H1 (cell line): ENCODE data around the gene CTDNEP1. TPM values are rescaled to one million over a fixed set of nuclear protein-coding genes. Genes with fewer than 3 reads are reported as not detected.

ENCODE experiments used
- CTCF ChIA-PET: fragments of 300-600 bp; sonication (Branson Sonifier 250); formaldehyde crosslinking; loops from one replicate; lab custom pipeline; 2021; ENCODE audit not compliant: partially characterized antibody; lab: Charles Lee
- POLR2A ChIA-PET: fragments of 300-600 bp; sonication (Branson Sonifier 250); formaldehyde crosslinking; loops from one replicate; lab custom pipeline; 2021; ENCODE audit warnings: inconsistent platforms; ENCODE audit not compliant: partially characterized antibody; lab: Charles Lee
- DNase-seq, 2 experiments: peaks; one replicate each; pipeline versions ENCODE4 v3.0.0 to v3.0.0-alpha.2; 2010 to 2022; ENCODE audit warnings: low spot score in 2 of 2, low read depth in 1 of 2, mixed read lengths in 1 of 2
- FAIRE-seq: peaks from 2 replicates; lab custom pipeline; 2011; peaks lifted over from hg19 to GRCh38; lab: Jason Lieb, UNC
- H2AFZ ChIP-seq: 2 replicates; pipeline ENCODE4 v1.8.1; 2012; ENCODE audit warnings: low read length, inconsistent platforms
- H2AK5ac ChIP-seq: 2 replicates; pipeline ENCODE4 v1.6.1; 2013; ENCODE audit warnings: low read depth, low read length
- H2BK120ac ChIP-seq: replicated peaks from 2 replicates; pipeline ENCODE3; 2013; ENCODE audit warnings: low read depth, low read length, inconsistent platforms
- H2BK12ac ChIP-seq: 2 replicates; pipeline ENCODE4 v1.6.1; 2013; ENCODE audit warnings: low read depth, low read length
- H2BK15ac ChIP-seq: 2 replicates; pipeline ENCODE4 v1.6.1; 2013; ENCODE audit warnings: low read length
- H2BK20ac ChIP-seq: 2 replicates; pipeline ENCODE4 v1.6.1; 2013; ENCODE audit warnings: low read length
- H2BK5ac ChIP-seq: 2 replicates; pipeline ENCODE4 v1.6.1; 2013; ENCODE audit warnings: low read depth, low read length
- H3K14ac ChIP-seq: 2 replicates; pipeline ENCODE4 v1.6.1; 2013; ENCODE audit warnings: inconsistent platforms; ENCODE audit not compliant: insufficient read length
- H3K18ac ChIP-seq: 2 replicates; pipeline ENCODE4 v1.6.1; 2013; ENCODE audit warnings: low read length; ENCODE audit errors: extremely low read depth
- H3K23ac ChIP-seq: 2 replicates; pipeline ENCODE4 v1.6.1; 2013; ENCODE audit warnings: inconsistent platforms; ENCODE audit not compliant: insufficient read length
- H3K23me2 ChIP-seq: 2 replicates; pipeline ENCODE4 v1.6.1; 2013; ENCODE audit warnings: low read depth, low read length
- H3K27ac ChIP-seq: 2 replicates; pipeline ENCODE4 v1.6.1; 2011; ENCODE audit warnings: low read depth, low read length, inconsistent platforms
- H3K27me3 ChIP-seq, 4 experiments: replicated peaks in 1 of 4; 1 replicate in 1 of 4; 2 replicates in 3 of 4; pipeline versions ENCODE4 v1.6.1 to v1.8.1; 2011 to 2013; ENCODE audit warnings: low read length in 3 of 4, mild to moderate bottlenecking in 3 of 4, inconsistent platforms in 2 of 4, mixed read lengths in 2 of 4, moderate library complexity in 1 of 4; ENCODE audit not compliant: control insufficient read depth in 3 of 4, insufficient read depth in 3 of 4; ENCODE audit errors: extremely low read depth in 1 of 4
- H3K36me3 ChIP-seq, 4 experiments: 2 replicates each; pipeline versions ENCODE4 v1.6.1 to v1.8.1; 2011 to 2013; ENCODE audit warnings: mild to moderate bottlenecking in 4 of 4, low read length in 3 of 4, moderate library complexity in 2 of 4, control low read depth in 1 of 4, inconsistent platforms in 1 of 4; ENCODE audit not compliant: insufficient read depth in 4 of 4, control insufficient read depth in 2 of 4
- H3K4ac ChIP-seq: replicated peaks from 2 replicates; pipeline ENCODE3; 2013; ENCODE audit warnings: low read length, low read depth, mixed read lengths, inconsistent platforms; ENCODE audit not compliant: insufficient read length
- H3K4me1 ChIP-seq, 4 experiments: replicated peaks in 1 of 4; 1 replicate in 1 of 4; 2 replicates in 3 of 4; pipeline versions ENCODE4 v1.6.1 to v1.8.1; 2011 to 2013; ENCODE audit warnings: low read length in 3 of 4, inconsistent platforms in 2 of 4, mixed read lengths in 1 of 4; ENCODE audit not compliant: insufficient read depth in 4 of 4, control insufficient read depth in 3 of 4
- H3K4me2 ChIP-seq, 2 experiments: 2 replicates each; pipeline versions ENCODE4 v1.6.1 to v1.8.1; 2011 to 2013; ENCODE audit warnings: low read depth in 2 of 2, low read length in 2 of 2, control low read depth in 1 of 2, inconsistent platforms in 1 of 2, mild to moderate bottlenecking in 1 of 2; ENCODE audit not compliant: insufficient read depth in 1 of 2
- H3K4me3 ChIP-seq, 4 experiments: fragments of 200-600, 300-600 bp in 1 of 4; sonication (generic), shearing (Covaris generic), sonication (Bioruptor Twin) in 1 of 4; 2 replicates each; pipeline versions ENCODE4 v1.5.1 to v1.8.1; 2011 to 2016; ENCODE audit warnings: low read length in 4 of 4, low read depth in 3 of 4, control low read depth in 2 of 4, inconsistent platforms in 2 of 4, mild to moderate bottlenecking in 2 of 4, mixed read lengths in 1 of 4, moderate library complexity in 1 of 4; ENCODE audit not compliant: insufficient read depth in 2 of 4; ENCODE audit errors: extremely low read depth in 1 of 4
- H3K56ac ChIP-seq: replicated peaks from 2 replicates; pipeline ENCODE3; 2013; ENCODE audit warnings: low read depth, mild to moderate bottlenecking, mixed read lengths, low read length, inconsistent platforms; ENCODE audit not compliant: insufficient read length
- H3K79me1 ChIP-seq: 2 replicates; pipeline ENCODE4 v1.6.1; 2013; ENCODE audit warnings: low read depth, low read length, control low read depth
- H3K79me2 ChIP-seq, 2 experiments: 2 replicates each; pipeline versions ENCODE4 v1.6.1 to v1.8.1; 2012 to 2013; ENCODE audit warnings: low read length in 2 of 2, mild to moderate bottlenecking in 2 of 2, inconsistent platforms in 1 of 2; ENCODE audit not compliant: insufficient read depth in 2 of 2, control insufficient read depth in 1 of 2
- H3K9ac ChIP-seq, 4 experiments: replicated peaks in 1 of 4; 1 replicate in 1 of 4; 2 replicates in 3 of 4; pipeline versions ENCODE4 v1.6.1 to v1.8.1; 2011 to 2013; ENCODE audit warnings: low read depth in 3 of 4, low read length in 3 of 4, control low read depth in 2 of 4, mild to moderate bottlenecking in 2 of 4, moderate library complexity in 2 of 4, inconsistent platforms in 1 of 4; ENCODE audit errors: extremely low read depth in 1 of 4
- H3K9me3 ChIP-seq, 2 experiments: 2 replicates each; pipeline versions ENCODE4 v1.6.1 to v1.8.1; 2012 to 2013; ENCODE audit warnings: mild to moderate bottlenecking in 2 of 2, moderate library complexity in 2 of 2, control low read depth in 1 of 2, inconsistent platforms in 1 of 2, low read depth in 1 of 2, low read length in 1 of 2, mixed read lengths in 1 of 2; ENCODE audit not compliant: insufficient read depth in 2 of 2
- H4K20me1 ChIP-seq, 2 experiments: replicated peaks in 1 of 2; 2 replicates each; pipeline versions ENCODE3 to v1.8.1; 2011 to 2013; ENCODE audit warnings: inconsistent platforms in 2 of 2, low read length in 2 of 2, mild to moderate bottlenecking in 1 of 2; ENCODE audit not compliant: insufficient read depth in 2 of 2, control insufficient read depth in 1 of 2
- H4K5ac ChIP-seq: 2 replicates; pipeline ENCODE4 v1.6.1; 2013; ENCODE audit warnings: low read length, low read depth, mixed read lengths, inconsistent platforms; ENCODE audit not compliant: insufficient read length
- H4K8ac ChIP-seq: 2 replicates; pipeline ENCODE4 v1.8.0; 2013; ENCODE audit warnings: mild to moderate bottlenecking, moderate library complexity, low read length, inconsistent platforms; ENCODE audit not compliant: insufficient read depth; ENCODE audit errors: extremely low read depth
- H4K91ac ChIP-seq: replicated peaks from 2 replicates; pipeline ENCODE3; 2013; ENCODE audit warnings: low read length, mixed read lengths, inconsistent platforms; ENCODE audit not compliant: insufficient read length
- MAFK ChIP-seq: IDR thresholded peaks from 2 replicates; pipeline ENCODE4 v1.6.1; 2012; ENCODE audit warnings: low read depth, mild to moderate bottlenecking, improper control_type of control experiment, low read length
- POLR2A ChIP-seq, 2 experiments: IDR thresholded peaks; 1 replicate in 1 of 2; 2 replicates in 1 of 2; pipeline ENCODE4 v1.6.1; 2011; ENCODE audit warnings: low read depth in 2 of 2, low read length in 2 of 2, mild to moderate bottlenecking in 2 of 2; ENCODE audit errors: control extremely low read depth in 1 of 2
- WGBS, 2 experiments: shearing (Covaris generic) in 1 of 2; methylation state at CpG; one replicate each; pipeline versions ENCODE4 v1.1.6 to v1.1.7; 2013 to 2015; ENCODE audit warnings: low lambda C conversion rate in 2 of 2, mixed read lengths in 2 of 2, inconsistent platforms in 1 of 2, low coverage in 1 of 2, missing lambda C conversion rate in 1 of 2; ENCODE audit not compliant: insufficient replicate concordance in 2 of 2, insufficient coverage in 1 of 2, insufficient read length in 1 of 2; ENCODE audit errors: extremely low coverage in 1 of 2, missing lambda C conversion rate in 1 of 2; 5-methylcytosine and 5-hydroxymethylcytosine counted together
- polyA plus RNA-seq, 7 experiments: library from polyadenylated mRNA; depleted of rRNA in 3 of 7; stranded (reverse) in 5 of 7; unstranded in 2 of 7; fragments of >200 nt in 5 of 7; fragments of 200-250 nt in 2 of 7; gene quantifications; 1 replicate in 5 of 7; 2 replicates in 1 of 7; 4 replicates in 1 of 7; pipeline versions ENCODE4 v1.2.1 to v1.2.3, GENCODE V29; 2011 to 2013; ENCODE audit warnings: missing spikeins in 2 of 7, mixed read lengths in 2 of 7
- total RNA-seq: library from RNA; stranded (reverse); fragmentation: NEBNext Ultra II Directional; extraction: Animal tissue kit (Norgen Biotek cat#: 25700); gene quantifications from 2 replicates; pipeline ENCODE4 v1.2.1, GENCODE V29; 2021

CTDNEP1 gene
- total and polyA plus RNA-seq, 2 of the 8 experiments (the other 6 are each of a cell fraction or from before 2014, with no cell fraction given) = 114 to 123 TPM

DNA sequence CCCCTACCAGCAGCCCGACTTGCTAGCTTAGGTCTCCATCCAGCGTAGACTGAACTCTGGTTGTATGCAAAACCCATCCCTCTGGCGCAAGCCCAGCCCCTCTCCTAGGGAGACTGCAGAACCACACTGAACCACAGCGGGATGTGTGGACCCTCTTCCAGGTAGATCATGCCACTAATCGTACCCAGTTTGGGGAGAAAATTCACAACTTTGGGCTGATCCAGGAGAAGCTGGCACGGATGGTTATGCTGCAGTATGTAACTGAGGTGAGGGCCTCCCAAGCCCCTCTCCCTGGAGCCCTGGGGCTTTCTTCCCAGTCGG lies 28.6 kb downstream of the CTDNEP1 start:
- Histone ChIP-seq H3K18ac (no peak overlapping the region), H2AK5ac (no peak overlapping the region), H3K27me3 (no peaks in the 10 kb centered on the region), H3K4me1 (peaks cover 3 to 16% (median 11%) of the 10 kb centered on the region in 4 experiments; a peak in 6 of 7 replicates), H4K20me1 (peaks cover 14 to 34% of the 10 kb centered on the region in 2 experiments), H2BK15ac (no peak overlapping the region), H2BK20ac (no peak overlapping the region), H3K36me3 (peaks cover 19 to 56% (median 46%) of the 10 kb centered on the region in 4 experiments), H3K23ac (no peak overlapping the region), H2BK120ac (no peak overlapping the region), H3K27ac (no peak overlapping the region), H2AFZ (no peak overlapping the region), H3K79me2 (no peaks in the 10 kb centered on the region), H3K79me1 (no peaks in the 10 kb centered on the region), H3K56ac (no peak overlapping the region), H3K9me3 (no peaks in the 10 kb centered on the region), H4K5ac (no peak overlapping the region), H3K23me2 (peaks cover 5% of the 10 kb centered on the region; the same call in 1 of the 2 replicates), H3K4me3 (no peak overlapping the region), H2BK12ac (no peak overlapping the region), H4K91ac (no peak overlapping the region), H2BK5ac (no peak overlapping the region), H3K14ac (no peak overlapping the region), H3K4ac (no peak overlapping the region), H3K4me2 (no peak overlapping the region), H4K8ac (no peak overlapping the region), H3K9ac (no peak overlapping the region)
- ChIA-PET CTCF (interaction anchor here (1.6 kb wide), 1 partner anchor 60 kb away, joined by 4 read pairs; no protein-coding TSS in a partner anchor), POLR2A (interaction anchor here (2.2 to 10.7 kb wide), 5 partner anchors 9 to 91 kb away, joined by 6 to 386 read pairs (median 29); partner anchors contain the start of genes CLDN7, CTDNEP1, DVL2 and ELP5)
- DNase-seq = no peak
- 85% methylated on average over 7 of the region's 7 CpGs; no CpG with 5 or more reads in 1 of the 2 experiments for WGBS, 2 experiments
- TF ChIP-seq POLR2A (IDR thresholded peaks at IDR 0.05; ENCODE audit: control extremely low read depth in 1 of 2, low read depth in 2 of 2, low read length in 2 of 2) (peak in 1 of 2 experiments; percentile 53; a peak in 2 of 3 replicates), MAFK (no peak)
- FAIRE-seq = no peak
